Fibroblast of lung (primary cell): Measurements from ENCODE around the gene GPM6B. TPM values are rescaled to one million over a fixed set of nuclear protein-coding genes. Genes with fewer than 3 reads are reported as not detected.

ENCODE experiments used
- DNase-seq, 2 donors: peaks; one replicate each; pipeline versions ENCODE4 v3.0.0 to v3.0.0-alpha.2; 2010; ENCODE audit warnings: low read depth in 2 of 2
- H2AFZ ChIP-seq: 2 replicates; pipeline ENCODE4 v1.5.1; 2012; ENCODE audit warnings: low read length, control low read depth, inconsistent platforms
- H3K27ac ChIP-seq: 2 replicates; pipeline ENCODE4 v1.5.1; 2011; ENCODE audit warnings: low read length, control low read depth; ENCODE audit not compliant: insufficient read depth
- H3K27me3 ChIP-seq: 2 replicates; pipeline ENCODE4 v1.5.1; 2011; ENCODE audit warnings: mild to moderate bottlenecking, low read length; ENCODE audit not compliant: control insufficient read depth, insufficient read depth
- H3K36me3 ChIP-seq: 2 replicates; pipeline ENCODE4 v1.5.1; 2011; ENCODE audit warnings: low read length; ENCODE audit not compliant: control insufficient read depth, insufficient read depth
- H3K4me1 ChIP-seq: 2 replicates; pipeline ENCODE4 v1.5.1; 2011; ENCODE audit warnings: low read length; ENCODE audit not compliant: control insufficient read depth, insufficient read depth; ENCODE audit errors: extremely low read depth
- H3K4me2 ChIP-seq: 2 replicates; pipeline ENCODE4 v1.5.1; 2011; ENCODE audit warnings: low read length, control low read depth; ENCODE audit not compliant: insufficient read depth; ENCODE audit errors: extremely low read depth
- H3K4me3 ChIP-seq, 4 experiments: fragments of 200-600 bp in 1 of 4; sonication (generic) in 1 of 4; replicated peaks in 1 of 4; 2 replicates each; pipeline ENCODE4 v1.5.1; 2011 to 2016; ENCODE audit warnings: low read length in 4 of 4, low read depth in 3 of 4, mild to moderate bottlenecking in 3 of 4, control low read depth in 2 of 4, inconsistent platforms in 1 of 4, mixed read lengths in 1 of 4; ENCODE audit not compliant: insufficient read depth in 1 of 4; ENCODE audit errors: control extremely low read depth in 1 of 4
- H3K79me2 ChIP-seq: 2 replicates; pipeline ENCODE4 v1.5.1; 2012; ENCODE audit warnings: mild to moderate bottlenecking, low read length, inconsistent platforms; ENCODE audit not compliant: control insufficient read depth, insufficient read depth
- H3K9ac ChIP-seq: 2 replicates; pipeline ENCODE4 v1.5.1; 2011; ENCODE audit warnings: mild to moderate bottlenecking, low read length, control low read depth; ENCODE audit not compliant: insufficient read depth
- H3K9me3 ChIP-seq: 2 replicates; pipeline ENCODE4 v1.5.1; 2012; ENCODE audit warnings: low read depth, low read length; ENCODE audit not compliant: control insufficient read depth, insufficient read depth
- H4K20me1 ChIP-seq: 2 replicates; pipeline ENCODE4 v1.5.1; 2011; ENCODE audit warnings: low read length; ENCODE audit not compliant: control insufficient read depth, insufficient read depth; ENCODE audit errors: extremely low read depth
- EZH2 ChIP-seq: IDR thresholded peaks from 2 replicates; pipeline ENCODE4 v1.5.1; 2012; ENCODE audit warnings: low read length, control low read depth, mild to moderate bottlenecking; ENCODE audit errors: missing control alignments
- polyA plus RNA-seq, 2 donors: library from polyadenylated mRNA; depleted of rRNA in 1 of 2; stranded (reverse) in 1 of 2; unstranded in 1 of 2; fragments of >200 nt; gene quantifications; 2 replicates each; pipeline ENCODE4 v1.2.1, GENCODE V29; 2011 to 2012; ENCODE audit warnings: missing spikeins in 1 of 2
- total RNA-seq: library from RNA; depleted of rRNA; stranded (reverse); fragments of >200 nt; gene quantifications from 2 replicates; pipeline ENCODE4 v1.2.1, GENCODE V29; 2014
- TF ChIP-seq, protein P1 (sequence below), 2 donors: IDR thresholded peaks in 1 of 2; conservative IDR thresholded peaks in 1 of 2; 1 replicate in 1 of 2; 2 replicates in 1 of 2; pipeline ENCODE4 v1.5.1; 2011 to 2012; ENCODE audit warnings: low read length in 2 of 2, control low read depth in 1 of 2, inconsistent platforms in 1 of 2, low read depth in 1 of 2, mild to moderate bottlenecking in 1 of 2

The GPM6B gene
- total and polyA plus RNA-seq, 2 donors (not counting 1 experiment from before 2014, with no cell fraction given) = 0.99 to 5.2 TPM

GRCh38 chrX:13747836-13748235 is 69.1 kb downstream of the GPM6B start:
- Histone ChIP-seq H3K4me2 (no peak overlapping the region), H4K20me1 (no peaks in the 10 kb centered on the region), H3K27me3 (no peaks in the 10 kb centered on the region), H3K9ac (no peak overlapping the region), H3K4me1 (peaks cover 2% of the 10 kb centered on the region), H3K4me3 (no peak overlapping the region), H3K27ac (no peak overlapping the region), H2AFZ (peak overlapping the region; percentile 26), H3K79me2 (no peaks in the 10 kb centered on the region), H3K36me3 (peaks cover 2% of the 10 kb centered on the region), H3K9me3 (no peaks in the 10 kb centered on the region)
- TF ChIP-seq, protein P1, sequence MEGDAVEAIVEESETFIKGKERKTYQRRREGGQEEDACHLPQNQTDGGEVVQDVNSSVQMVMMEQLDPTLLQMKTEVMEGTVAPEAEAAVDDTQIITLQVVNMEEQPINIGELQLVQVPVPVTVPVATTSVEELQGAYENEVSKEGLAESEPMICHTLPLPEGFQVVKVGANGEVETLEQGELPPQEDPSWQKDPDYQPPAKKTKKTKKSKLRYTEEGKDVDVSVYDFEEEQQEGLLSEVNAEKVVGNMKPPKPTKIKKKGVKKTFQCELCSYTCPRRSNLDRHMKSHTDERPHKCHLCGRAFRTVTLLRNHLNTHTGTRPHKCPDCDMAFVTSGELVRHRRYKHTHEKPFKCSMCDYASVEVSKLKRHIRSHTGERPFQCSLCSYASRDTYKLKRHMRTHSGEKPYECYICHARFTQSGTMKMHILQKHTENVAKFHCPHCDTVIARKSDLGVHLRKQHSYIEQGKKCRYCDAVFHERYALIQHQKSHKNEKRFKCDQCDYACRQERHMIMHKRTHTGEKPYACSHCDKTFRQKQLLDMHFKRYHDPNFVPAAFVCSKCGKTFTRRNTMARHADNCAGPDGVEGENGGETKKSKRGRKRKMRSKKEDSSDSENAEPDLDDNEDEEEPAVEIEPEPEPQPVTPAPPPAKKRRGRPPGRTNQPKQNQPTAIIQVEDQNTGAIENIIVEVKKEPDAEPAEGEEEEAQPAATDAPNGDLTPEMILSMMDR (conservative IDR thresholded peaks at IDR 0.05 in 1 of 2, IDR thresholded peaks at IDR 0.05 in 1 of 2; ENCODE audit: low read depth in 1 of 2, low read length in 2 of 2) = peak; percentile 51 to 59
- no peak for TF ChIP-seq EZH2
- peak; percentile 58 to 81 for DNase-seq

DNA sequence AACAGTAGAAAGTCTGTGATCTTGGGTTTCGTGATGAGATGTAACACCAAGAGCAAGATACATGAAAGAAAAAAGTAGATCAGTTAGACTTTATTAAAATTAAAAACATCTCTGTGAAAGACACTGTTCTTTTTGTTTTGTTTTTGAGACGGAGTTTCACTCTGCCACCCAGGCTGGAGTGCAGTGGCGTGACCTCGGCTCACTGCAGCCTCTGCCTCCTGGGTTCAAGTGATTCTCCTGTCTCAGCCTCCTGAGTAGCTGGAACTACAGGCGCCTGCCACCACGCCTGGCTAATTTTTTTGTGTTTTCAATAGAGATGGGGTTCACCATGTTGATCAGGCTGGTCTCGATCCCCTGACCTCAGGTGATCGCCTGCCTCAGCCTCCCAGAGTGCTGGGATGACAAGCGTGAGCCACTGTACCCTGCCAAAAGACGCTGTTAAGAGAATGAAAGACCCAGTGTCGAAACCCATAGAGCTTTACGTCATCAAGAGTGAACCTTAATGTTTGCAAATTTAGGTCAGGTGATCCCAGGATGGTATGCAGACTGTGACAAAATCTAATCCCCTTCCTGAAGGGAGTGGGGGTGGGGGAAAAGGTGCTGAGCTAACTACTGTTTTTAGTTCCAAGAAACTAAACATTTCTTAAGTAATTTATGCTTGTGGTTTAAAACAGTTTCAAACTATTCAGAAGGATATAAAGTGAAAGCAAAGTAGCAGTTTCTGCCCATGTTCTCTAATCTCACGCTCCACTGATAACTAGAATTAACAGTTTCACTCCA is 74.3 kb downstream of the GPM6B start:
- Histone ChIP-seq H3K27ac (no peak overlapping the region), H3K9me3 (no peaks in the 10 kb centered on the region), H3K4me3 (no peak overlapping the region), H2AFZ (no peak overlapping the region), H3K4me1 (peaks cover under 1% of the 10 kb centered on the region), H3K79me2 (no peaks in the 10 kb centered on the region), H3K36me3 (no peaks in the 10 kb centered on the region), H4K20me1 (no peaks in the 10 kb centered on the region), H3K27me3 (no peaks in the 10 kb centered on the region), H3K4me2 (no peak overlapping the region), H3K9ac (no peak overlapping the region)
- TF ChIP-seq EZH2 = no peak
- TF ChIP-seq, protein P1 (conservative IDR thresholded peaks at IDR 0.05 in 1 of 2, IDR thresholded peaks at IDR 0.05 in 1 of 2; ENCODE audit: low read depth in 1 of 2, low read length in 2 of 2) = no peak
- DNase-seq = no peak

DNA sequence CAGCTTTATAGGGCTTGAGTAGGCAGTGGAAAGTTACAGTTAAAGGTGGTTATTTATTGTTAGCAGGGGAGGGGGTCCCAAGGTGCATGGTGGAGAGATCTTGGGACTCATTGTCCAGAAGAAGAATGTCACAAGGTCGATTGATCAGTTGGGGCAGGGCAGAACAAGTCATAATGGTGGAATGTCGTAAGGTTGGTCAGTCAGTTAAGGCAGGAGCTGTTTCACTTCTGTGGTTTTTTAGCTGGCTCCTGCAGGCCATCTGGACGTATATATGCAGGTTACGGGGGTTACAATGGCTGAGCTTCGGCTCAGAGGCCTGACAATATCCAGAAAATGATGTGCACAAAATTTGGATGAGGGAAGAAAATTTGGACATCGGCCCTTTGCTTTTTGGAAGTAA is 75.2 kb downstream of the GPM6B start:
- Histone ChIP-seq H3K4me2 (no peak overlapping the region), H3K4me1 (no peaks in the 10 kb centered on the region), H3K79me2 (no peaks in the 10 kb centered on the region), H3K36me3 (no peaks in the 10 kb centered on the region), H3K9ac (no peak overlapping the region), H4K20me1 (no peaks in the 10 kb centered on the region), H3K4me3 (no peak overlapping the region), H3K27me3 (no peaks in the 10 kb centered on the region), H3K9me3 (no peaks in the 10 kb centered on the region), H3K27ac (no peak overlapping the region), H2AFZ (no peak overlapping the region)
- no peak for TF ChIP-seq EZH2
- TF ChIP-seq, protein P1 (conservative IDR thresholded peaks at IDR 0.05 in 1 of 2, IDR thresholded peaks at IDR 0.05 in 1 of 2; ENCODE audit: low read depth in 1 of 2, low read length in 2 of 2) = no peak
- no peak for DNase-seq
